GM12873 (cell line): ENCODE data around the gene STX1B.

Experiments used
- CTCF ChIP-seq: IDR thresholded peaks from 2 replicates; pipeline ENCODE4 v1.5.1; 2012; ENCODE audit warnings: low read depth, mild to moderate bottlenecking, moderate library complexity, low read length, control low read depth; ENCODE audit not compliant: insufficient read depth; ENCODE audit errors: missing control alignments

STX1B gene

GRCh38 chr16:31038993-31039392 lies 28.6 kb upstream of the STX1B start:
- TF ChIP-seq CTCF, result no peak

GRCh38 chr16:31036691-31037090 lies 26.3 kb upstream of the STX1B start:
- TF ChIP-seq CTCF, result no peak

- TF ChIP-seq CTCF, result no peak
Observed at GRCh38 chr16:31033709-31034492, 23.5 kb upstream of the STX1B start.

- TF ChIP-seq CTCF, result no peak
Observed at GRCh38 chr16:31032736-31033708, 22.6 kb upstream of the STX1B start, which contains the start of gene STX4. STX4 (plus strand) TSS chr16:31033558; CDS start chr16:31033806, 248 bp downstream.

GRCh38 chr16:31031276-31031675 lies 20.8 kb upstream of the STX1B start:
- TF ChIP-seq CTCF, result no peak

- TF ChIP-seq CTCF, result no peak
Observed at GRCh38 chr16:31029272-31029671, 18.8 kb upstream of the STX1B start.

- TF ChIP-seq CTCF, result no peak
Observed at GRCh38 chr16:31025339-31025738, 14.9 kb upstream of the STX1B start.
